Keratinocyte (primary cell): ENCODE data around the gene NDUFV1. TPM values are rescaled to one million over a fixed set of nuclear protein-coding genes. Genes with fewer than 3 reads are reported as not detected.
"Not testable (repeated sequence)": the region's sequence is repeated elsewhere in the genome, so short reads cannot be mapped to it uniquely, and the experiment has no call there.

Experiments
- DNase-seq: peaks from one replicate; pipeline ENCODE4 v3.0.0-alpha.2; 2011; ENCODE audit warnings: low read depth, missing footprints, low spot score
- FAIRE-seq: peaks from 2 replicates; lab custom pipeline; 2011; peaks lifted over from hg19 to GRCh38; lab: Jason Lieb, UNC
- H2AFZ ChIP-seq: 2 replicates; pipeline ENCODE4 v1.6.0; 2012; ENCODE audit warnings: low read length, control low read depth, inconsistent platforms; ENCODE audit not compliant: control insufficient read depth
- H3K27ac ChIP-seq: 2 replicates; pipeline ENCODE4 v1.5.1; 2011; ENCODE audit warnings: low read length; ENCODE audit not compliant: control insufficient read depth, insufficient read depth
- H3K27me3 ChIP-seq: 3 replicates; pipeline ENCODE4 v1.6.0; 2011; ENCODE audit warnings: low read length; ENCODE audit not compliant: control insufficient read depth, insufficient read depth; ENCODE audit errors: extremely low read depth
- H3K36me3 ChIP-seq, 2 experiments: 2 replicates in 1 of 2; 3 replicates in 1 of 2; pipeline ENCODE4 v1.5.1; 2011; ENCODE audit warnings: low read length in 2 of 2, mild to moderate bottlenecking in 1 of 2; ENCODE audit not compliant: control insufficient read depth in 2 of 2, insufficient read depth in 2 of 2; ENCODE audit errors: extremely low read depth in 1 of 2
- H3K4me1 ChIP-seq: 3 replicates; pipeline ENCODE4 v1.5.1; 2011; ENCODE audit warnings: low read length; ENCODE audit not compliant: control insufficient read depth, insufficient read depth; ENCODE audit errors: extremely low read depth
- H3K4me2 ChIP-seq: 3 replicates; pipeline ENCODE4 v1.6.0; 2011; ENCODE audit warnings: low read depth, low read length; ENCODE audit not compliant: control insufficient read depth, insufficient read depth; ENCODE audit errors: extremely low read depth
- H3K4me3 ChIP-seq, 3 experiments: fragments of 200-600 bp in 1 of 3; sonication (generic) in 1 of 3; 2 replicates in 2 of 3; 3 replicates in 1 of 3; pipeline ENCODE4 v1.5.1; 2011 to 2016; ENCODE audit warnings: low read length in 3 of 3, mild to moderate bottlenecking in 3 of 3, control low read depth in 2 of 3, inconsistent platforms in 1 of 3, low read depth in 1 of 3, mixed read lengths in 1 of 3, mixed run types in 1 of 3, moderate library complexity in 1 of 3; ENCODE audit not compliant: control insufficient read depth in 2 of 3, insufficient read depth in 2 of 3; ENCODE audit errors: extremely low read depth in 1 of 3
- H3K79me2 ChIP-seq: 2 replicates; pipeline ENCODE4 v1.6.0; 2012; ENCODE audit warnings: low read length; ENCODE audit not compliant: control insufficient read depth, insufficient read depth
- H3K9ac ChIP-seq: 3 replicates; pipeline ENCODE4 v1.6.0; 2011; ENCODE audit warnings: low read length; ENCODE audit not compliant: control insufficient read depth, insufficient read depth; ENCODE audit errors: extremely low read depth
- H3K9me1 ChIP-seq: 3 replicates; pipeline ENCODE4 v1.6.0; 2011; ENCODE audit warnings: low read length; ENCODE audit not compliant: control insufficient read depth, insufficient read depth; ENCODE audit errors: extremely low read depth
- H3K9me3 ChIP-seq: 2 replicates; pipeline ENCODE4 v1.5.1; 2012; ENCODE audit warnings: low read depth, low read length; ENCODE audit not compliant: control insufficient read depth
- H4K20me1 ChIP-seq: 3 replicates; pipeline ENCODE4 v1.6.0; 2011; ENCODE audit warnings: low read length; ENCODE audit not compliant: control insufficient read depth, insufficient read depth; ENCODE audit errors: extremely low read depth
- EZH2 ChIP-seq: IDR thresholded peaks from one replicate; pipeline ENCODE4 v1.6.1; 2012; ENCODE audit warnings: inconsistent platforms, mild to moderate bottlenecking, low read length, moderate library complexity
- dilution Hi-C: fragments of 300-500 bp; cut with MboI; formaldehyde crosslinking; loops from one replicate; pipeline ENCODE4 v1.7.0; 2020; ENCODE audit warnings: low sequenced_read_pairs; ENCODE audit not compliant: extremely low pct_ligation_motif_present
- polyA plus RNA-seq, 5 experiments: library from polyadenylated mRNA; depleted of rRNA in 3 of 5; stranded (reverse) in 3 of 5; stranded (forward) in 1 of 5; unstranded in 1 of 5; fragments of >200 nt; gene quantifications; 1 replicate in 1 of 5; 2 replicates in 3 of 5; 3 replicates in 1 of 5; pipeline versions ENCODE4 v1.2.1 to v1.2.3, GENCODE V29; 2011 to 2012; ENCODE audit warnings: missing spikeins in 2 of 5, low read depth in 1 of 5, low replicate concordance in 1 of 5
- TF ChIP-seq, protein P1 (sequence below), 3 experiments: IDR thresholded peaks in 1 of 3; conservative IDR thresholded peaks in 1 of 3; optimal IDR thresholded peaks in 1 of 3; 2 replicates in 2 of 3; 3 replicates in 1 of 3; pipeline versions ENCODE3 to v1.5.1; 2011; ENCODE audit warnings: low read length in 3 of 3, mild to moderate bottlenecking in 3 of 3, moderate library complexity in 2 of 3, control low read depth in 1 of 3, inconsistent platforms in 1 of 3; ENCODE audit not compliant: insufficient read depth in 2 of 3; ENCODE audit errors: extremely low read depth in 1 of 3

The NDUFV1 gene
- polyA plus RNA-seq, 1 donor (not counting 4 experiments of a cell fraction or from before 2014, with no cell fraction given): 102 TPM

DNA sequence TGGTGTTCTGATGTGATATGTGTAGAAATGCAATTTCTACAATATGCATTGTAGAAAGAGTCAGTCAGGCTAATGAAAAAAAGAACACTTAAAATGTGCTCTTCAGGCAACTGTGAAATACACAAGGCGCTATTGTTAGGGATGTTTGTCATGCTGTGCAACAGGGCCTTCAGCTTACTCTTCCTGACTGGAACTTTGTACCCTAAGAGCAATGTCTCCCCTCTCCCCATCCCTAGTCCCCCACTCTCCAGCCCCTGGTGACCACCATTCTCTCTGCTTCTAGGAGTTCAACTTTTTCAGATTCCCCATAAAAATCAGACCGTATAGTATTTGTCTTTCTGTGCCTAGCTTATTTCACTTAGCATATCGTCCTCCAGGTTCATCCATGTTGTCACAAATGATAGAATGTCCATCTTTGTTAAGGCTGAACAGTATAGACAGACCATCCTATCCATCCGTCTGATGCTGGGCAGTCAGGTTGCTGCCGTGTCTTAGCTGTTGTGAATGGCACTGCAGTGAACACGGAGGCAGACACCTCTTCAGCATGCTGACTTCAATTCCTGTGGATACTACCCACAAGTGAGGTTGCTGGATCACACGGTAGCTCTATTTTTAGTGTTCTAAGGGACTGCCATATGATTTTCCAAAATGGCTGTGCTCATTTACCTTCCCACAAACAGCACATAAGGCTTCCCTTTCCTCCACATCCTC, 10.7 kb downstream of the NDUFV1 start:
- FAIRE-seq (no peak), DNase-seq (no peak)
- no peak overlapping the region for H3K4me2 ChIP-seq
- no peaks in the 10 kb centered on the region for H3K9me1 ChIP-seq
- TF ChIP-seq, protein P1, sequence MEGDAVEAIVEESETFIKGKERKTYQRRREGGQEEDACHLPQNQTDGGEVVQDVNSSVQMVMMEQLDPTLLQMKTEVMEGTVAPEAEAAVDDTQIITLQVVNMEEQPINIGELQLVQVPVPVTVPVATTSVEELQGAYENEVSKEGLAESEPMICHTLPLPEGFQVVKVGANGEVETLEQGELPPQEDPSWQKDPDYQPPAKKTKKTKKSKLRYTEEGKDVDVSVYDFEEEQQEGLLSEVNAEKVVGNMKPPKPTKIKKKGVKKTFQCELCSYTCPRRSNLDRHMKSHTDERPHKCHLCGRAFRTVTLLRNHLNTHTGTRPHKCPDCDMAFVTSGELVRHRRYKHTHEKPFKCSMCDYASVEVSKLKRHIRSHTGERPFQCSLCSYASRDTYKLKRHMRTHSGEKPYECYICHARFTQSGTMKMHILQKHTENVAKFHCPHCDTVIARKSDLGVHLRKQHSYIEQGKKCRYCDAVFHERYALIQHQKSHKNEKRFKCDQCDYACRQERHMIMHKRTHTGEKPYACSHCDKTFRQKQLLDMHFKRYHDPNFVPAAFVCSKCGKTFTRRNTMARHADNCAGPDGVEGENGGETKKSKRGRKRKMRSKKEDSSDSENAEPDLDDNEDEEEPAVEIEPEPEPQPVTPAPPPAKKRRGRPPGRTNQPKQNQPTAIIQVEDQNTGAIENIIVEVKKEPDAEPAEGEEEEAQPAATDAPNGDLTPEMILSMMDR (optimal IDR thresholded peaks at IDR 0.05 in 1 of 3, IDR thresholded peaks at IDR 0.05 in 1 of 3, conservative IDR thresholded peaks at IDR 0.05 in 1 of 3; ENCODE audit: extremely low read depth in 1 of 3, insufficient read depth in 2 of 3, low read length in 3 of 3): no peak
- TF ChIP-seq EZH2: no peak
- H3K27ac ChIP-seq: no peak overlapping the region
- H3K9ac ChIP-seq: no peak overlapping the region
- H3K9me3 ChIP-seq: no peaks in the 10 kb centered on the region
- H3K36me3 ChIP-seq: peaks cover 5 to 6% of the 10 kb centered on the region in 2 experiments
- peaks cover 13% of the 10 kb centered on the region for H3K4me1 ChIP-seq
- H3K4me3 ChIP-seq: no peak overlapping the region
- no peaks in the 10 kb centered on the region for H4K20me1 ChIP-seq
- H2AFZ ChIP-seq: no peak overlapping the region
- peaks cover 10% of the 10 kb centered on the region for H3K27me3 ChIP-seq
- H3K79me2 ChIP-seq: no peaks in the 10 kb centered on the region
- dilution Hi-C loops: no loop called here

DNA sequence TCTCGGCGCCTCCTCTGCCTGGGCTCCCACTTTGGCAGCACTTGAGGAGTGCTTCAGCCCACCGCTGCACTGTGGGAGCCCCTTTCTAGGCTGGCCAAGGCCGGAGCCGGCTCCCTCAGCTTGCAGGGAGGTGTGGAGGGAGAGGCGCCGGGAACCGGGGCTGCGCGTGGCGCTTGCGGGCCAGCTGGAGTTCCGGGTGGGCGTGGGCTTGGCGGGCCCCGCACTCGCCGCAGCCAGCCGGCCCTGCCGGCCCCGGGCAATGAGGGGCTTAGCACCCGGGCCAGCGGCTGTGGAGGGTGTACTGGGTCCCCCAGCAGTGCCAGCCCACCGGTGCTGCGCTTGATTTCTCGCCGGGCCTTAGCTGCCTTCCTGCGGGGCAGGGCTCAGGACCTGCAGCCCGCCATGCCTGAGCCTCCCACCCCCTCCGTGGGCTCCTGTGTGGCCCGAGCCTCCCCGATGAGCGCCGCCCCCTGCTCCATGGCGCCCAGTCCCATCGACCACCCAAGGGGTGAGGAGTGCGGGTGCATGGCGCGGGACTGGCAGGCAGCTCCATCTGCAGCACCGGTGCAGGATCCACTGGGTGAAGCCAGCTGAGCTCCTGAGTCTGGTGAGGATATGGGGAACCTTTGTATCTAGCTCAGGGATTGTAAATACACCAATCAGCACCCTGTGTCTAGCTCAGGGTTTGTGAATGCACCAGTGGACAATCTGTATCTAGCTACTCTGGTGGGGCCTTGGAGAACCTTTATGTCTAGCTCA, 12.3 kb downstream of the NDUFV1 start:
- H3K9ac ChIP-seq, H3K79me2 ChIP-seq, dilution Hi-C loops, FAIRE-seq, DNase-seq, H3K9me1 ChIP-seq, H3K4me1 ChIP-seq, H4K20me1 ChIP-seq, H3K27me3 ChIP-seq, H3K36me3 ChIP-seq, H3K9me3 ChIP-seq, H3K27ac ChIP-seq, H2AFZ ChIP-seq, H3K4me2 ChIP-seq, H3K4me3 ChIP-seq: not testable (repeated sequence)

DNA sequence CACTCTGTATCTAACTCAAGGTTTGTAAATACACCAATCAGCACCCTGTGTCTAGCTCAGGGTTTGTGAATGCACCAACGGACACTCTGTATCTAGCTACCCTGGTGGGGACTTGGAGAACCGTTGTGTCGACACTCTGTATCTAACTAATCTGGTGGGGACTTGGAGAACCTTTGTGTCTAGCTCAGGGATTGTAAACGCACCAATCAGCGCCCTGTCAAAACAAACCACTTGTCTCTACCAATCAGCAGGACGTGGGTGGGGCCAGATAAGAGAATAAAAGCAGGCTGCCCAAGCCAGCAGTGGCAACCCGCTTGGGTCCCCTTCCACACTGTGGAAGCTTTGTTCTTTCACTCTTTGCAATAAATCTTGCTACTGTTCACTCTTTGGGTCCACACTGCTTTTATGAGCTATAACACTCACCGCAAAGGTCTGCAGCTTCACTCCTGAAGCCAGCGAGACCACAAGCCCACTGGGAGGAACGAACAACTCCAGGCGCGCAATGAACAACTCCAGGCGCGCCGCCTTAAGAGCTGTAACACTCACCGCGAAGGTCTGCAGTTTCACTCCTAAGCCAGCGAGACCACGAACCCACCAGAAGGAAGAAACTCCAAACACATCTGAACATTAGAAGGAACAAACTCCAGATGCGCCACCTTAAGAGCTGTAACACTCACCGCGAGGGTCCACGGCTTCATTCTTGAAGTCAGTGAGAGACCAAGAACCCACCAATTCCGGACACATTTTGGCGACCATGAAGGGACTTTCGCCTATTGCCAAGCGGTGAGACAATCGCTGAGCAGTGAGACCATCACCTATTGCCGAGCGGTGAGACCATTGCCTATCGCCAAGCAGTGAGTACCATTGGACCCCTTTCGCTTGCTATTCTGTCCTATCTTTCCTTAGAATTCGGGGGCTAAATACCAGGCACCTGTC, 13.2 kb downstream of the NDUFV1 start:
- H2AFZ ChIP-seq, H3K36me3 ChIP-seq, H4K20me1 ChIP-seq, DNase-seq, H3K4me1 ChIP-seq, H3K27me3 ChIP-seq, H3K9me1 ChIP-seq, H3K4me2 ChIP-seq, FAIRE-seq, H3K4me3 ChIP-seq, H3K79me2 ChIP-seq, H3K9ac ChIP-seq, dilution Hi-C loops, H3K9me3 ChIP-seq, H3K27ac ChIP-seq: not testable (repeated sequence)

DNA sequence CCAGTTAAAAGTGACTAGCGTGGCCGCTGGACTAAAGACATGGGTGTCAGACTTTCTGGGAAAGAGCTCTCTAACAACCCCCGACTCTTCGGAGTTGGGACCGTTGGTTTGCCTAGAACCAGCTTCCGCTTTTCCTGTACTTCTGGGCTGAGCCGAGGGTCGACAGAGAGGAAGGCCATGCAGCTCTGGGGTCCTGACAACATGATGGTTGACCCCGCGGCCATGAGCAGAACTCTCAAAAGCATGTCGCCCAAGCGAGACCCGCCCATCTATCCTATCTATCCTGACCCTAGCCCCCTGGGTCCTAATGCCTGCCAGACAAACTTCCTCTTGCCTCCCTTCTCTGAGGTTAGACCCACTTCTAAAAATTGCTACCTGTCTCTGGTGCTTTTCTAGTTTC, 13.9 kb downstream of the NDUFV1 start:
- H3K4me2 ChIP-seq, H4K20me1 ChIP-seq, dilution Hi-C loops, H3K4me1 ChIP-seq, H3K9ac ChIP-seq, H2AFZ ChIP-seq, H3K9me1 ChIP-seq, H3K27ac ChIP-seq, H3K36me3 ChIP-seq, FAIRE-seq, DNase-seq, H3K27me3 ChIP-seq, H3K4me3 ChIP-seq, H3K79me2 ChIP-seq, H3K9me3 ChIP-seq: not testable (repeated sequence)
